BLaER1 treated with 17β-estradiol and CSF1 and Interleukin-3, amounts not matched to agents 10 nM and 100 nM (cell line): ENCODE data around the gene TNFSF8.

Experiments
- H3K27ac ChIP-seq, 11 experiments: shearing (Covaris generic); formaldehyde crosslinking; 2 replicates each; pipeline ENCODE4 v1.8.1; 2022
- H3K27me3 ChIP-seq, 11 experiments: shearing (Covaris generic); formaldehyde crosslinking; 2 replicates each; pipeline ENCODE4 v1.8.1; 2022
- H3K36me3 ChIP-seq, 11 experiments: shearing (Covaris generic); formaldehyde crosslinking; 2 replicates each; pipeline ENCODE4 v1.8.1; 2022
- H3K4me1 ChIP-seq, 10 experiments: shearing (Covaris generic); formaldehyde crosslinking; 2 replicates each; pipeline ENCODE4 v1.8.1; 2022
- H3K4me2 ChIP-seq, 11 experiments: shearing (Covaris generic); formaldehyde crosslinking; 2 replicates each; pipeline ENCODE4 v1.8.1; 2022
- H3K4me3 ChIP-seq, 10 experiments: shearing (Covaris generic); formaldehyde crosslinking; 2 replicates each; pipeline ENCODE4 v1.8.1; 2022
- H3K9ac ChIP-seq, 11 experiments: shearing (Covaris generic); formaldehyde crosslinking; 2 replicates each; pipeline ENCODE4 v1.8.1; 2022
- H3K9me3 ChIP-seq, 11 experiments: shearing (Covaris generic); formaldehyde crosslinking; replicated peaks in 1 of 11; 2 replicates each; pipeline ENCODE4 v1.8.1; 2022
- H4K20me1 ChIP-seq, 11 experiments: shearing (Covaris generic); formaldehyde crosslinking; 2 replicates each; pipeline ENCODE4 v1.8.1; 2022
- Cebpa-rat ChIP-seq, 11 experiments: shearing (Covaris generic); IDR thresholded peaks; 2 replicates each; pipeline ENCODE4 v1.8.1; 2022

TNFSF8 gene

DNA sequence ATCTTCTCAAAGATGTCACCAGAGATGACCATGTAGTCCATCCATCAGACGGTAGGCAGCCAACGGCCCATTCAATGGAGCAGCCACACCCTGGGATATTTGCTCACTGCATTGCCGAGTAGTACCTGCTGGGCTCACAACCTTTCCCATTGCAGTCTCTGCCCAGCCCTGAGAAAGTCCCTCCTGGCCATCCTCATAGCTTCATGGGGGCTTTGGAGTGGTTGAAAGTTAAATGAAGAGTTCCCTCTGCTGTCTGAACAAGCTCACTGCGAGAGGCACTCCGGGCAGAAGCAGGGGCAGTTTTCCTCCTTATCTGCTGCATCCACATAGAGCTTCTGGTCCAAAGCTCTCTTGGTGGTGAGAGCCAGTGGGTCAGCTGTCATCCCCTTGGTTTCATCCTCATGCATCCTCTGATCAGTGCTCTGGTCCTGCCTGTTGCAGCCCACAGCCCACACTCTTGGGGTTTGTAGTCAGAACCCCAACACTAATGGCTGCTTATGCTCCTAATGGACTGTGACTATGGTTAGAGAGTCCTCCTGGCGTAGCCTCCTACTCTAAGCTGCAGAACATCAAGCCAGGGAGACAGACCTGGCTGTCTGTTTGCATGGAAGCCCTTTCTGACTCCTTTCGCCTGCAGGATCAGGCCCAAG, 23.3 kb downstream of the TNFSF8 start:
- no peaks in the 10 kb centered on the region for H3K9me3 ChIP-seq
- H3K27me3 ChIP-seq = no peaks in the 10 kb centered on the region
- peak overlapping the region in 4 of 11 experiments; percentile 10 to 76 (median 56); a peak in 7 of 22 replicates for H3K4me2 ChIP-seq
- no peak overlapping the region for H3K4me3 ChIP-seq
- no peak for TF ChIP-seq Cebpa-rat (IDR thresholded peaks at IDR 0.05)
- H4K20me1 ChIP-seq = no peaks in the 10 kb centered on the region
- H3K4me1 ChIP-seq = peaks cover 0 to 96% (median 21%) of the 10 kb centered on the region in 10 experiments; a peak in 12 of 20 replicates
- no peak overlapping the region for H3K9ac ChIP-seq
- peak overlapping the region in 2 of 11 experiments; percentile 22 to 32; a peak in 3 of 22 replicates for H3K27ac ChIP-seq
- H3K36me3 ChIP-seq = no peaks in the 10 kb centered on the region

DNA sequence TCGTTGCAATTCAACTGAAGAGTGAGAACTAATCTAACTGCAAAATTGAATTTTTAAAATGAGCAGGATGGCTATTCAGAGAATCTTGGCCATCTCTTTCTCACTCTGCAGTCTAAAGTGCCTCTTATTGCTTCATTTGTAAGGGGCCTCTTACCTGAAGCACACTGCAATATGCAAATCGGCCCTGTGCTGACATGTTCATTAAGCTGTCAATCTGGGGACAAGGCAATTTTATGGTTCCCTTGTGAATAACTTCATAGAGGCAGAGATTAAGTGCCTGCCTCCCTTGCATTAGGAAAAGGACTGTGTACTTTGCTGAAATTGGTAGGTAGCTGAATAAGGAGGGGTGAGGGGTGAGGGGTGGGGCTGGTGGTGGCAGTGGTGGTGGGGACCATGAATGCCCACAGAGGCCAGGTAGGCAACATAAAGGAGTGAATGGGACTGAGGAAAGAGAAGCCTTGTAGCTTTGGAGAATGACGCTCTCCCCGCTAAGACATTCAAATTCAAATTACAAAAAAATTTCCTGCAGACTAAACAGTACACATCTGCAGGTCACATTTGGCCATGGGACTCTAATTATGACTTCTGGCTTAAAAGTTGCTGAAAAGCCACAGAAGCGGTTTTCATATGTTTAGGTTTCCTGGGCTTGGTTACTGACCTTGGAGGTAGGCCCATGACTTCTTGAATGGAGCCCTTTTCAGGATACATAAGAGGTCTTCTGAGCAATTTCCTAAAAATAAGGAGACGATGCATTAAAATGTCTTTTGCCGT, 25.0 kb downstream of the TNFSF8 start:
- Histone ChIP-seq H3K4me2 (peak overlapping the region in 3 of 11 experiments; percentile 13 to 27 (median 16); a peak in 2 of 22 replicates), H3K9ac (no peak overlapping the region), H3K4me1 (peaks cover 0 to 99% (median 23%) of the 10 kb centered on the region in 10 experiments; a peak in 15 of 20 replicates), H4K20me1 (no peaks in the 10 kb centered on the region), H3K4me3 (no peak overlapping the region), H3K36me3 (no peaks in the 10 kb centered on the region), H3K9me3 (peaks cover 0 to 4% (median 0%) of the 10 kb centered on the region in 11 experiments; a peak in 1 of 22 replicates), H3K27me3 (no peaks in the 10 kb centered on the region), H3K27ac (no peak overlapping the region)
- no peak for TF ChIP-seq Cebpa-rat (IDR thresholded peaks at IDR 0.05)

GRCh38 chr9:114902786-114903524, 27.4 kb downstream of the TNFSF8 start:
- Histone ChIP-seq H3K4me1 (peaks cover 21 to 99% (median 38%) of the 10 kb centered on the region in 10 experiments), H3K36me3 (no peaks in the 10 kb centered on the region), H3K27ac (peak overlapping the region in 4 of 11 experiments; percentile 6 to 62 (median 46); a peak in 7 of 22 replicates), H3K9me3 (peaks cover 0 to 4% (median 0%) of the 10 kb centered on the region in 11 experiments; a peak in 1 of 22 replicates), H3K9ac (peak overlapping the region in 1 of 11 experiments; percentile 30; a peak in 1 of 22 replicates), H3K4me3 (no peak overlapping the region), H4K20me1 (no peaks in the 10 kb centered on the region), H3K4me2 (peak overlapping the region in 7 of 11 experiments; percentile 7 to 84 (median 45); a peak in 12 of 22 replicates), H3K27me3 (no peaks in the 10 kb centered on the region)
- no peak for TF ChIP-seq Cebpa-rat (IDR thresholded peaks at IDR 0.05)

DNA sequence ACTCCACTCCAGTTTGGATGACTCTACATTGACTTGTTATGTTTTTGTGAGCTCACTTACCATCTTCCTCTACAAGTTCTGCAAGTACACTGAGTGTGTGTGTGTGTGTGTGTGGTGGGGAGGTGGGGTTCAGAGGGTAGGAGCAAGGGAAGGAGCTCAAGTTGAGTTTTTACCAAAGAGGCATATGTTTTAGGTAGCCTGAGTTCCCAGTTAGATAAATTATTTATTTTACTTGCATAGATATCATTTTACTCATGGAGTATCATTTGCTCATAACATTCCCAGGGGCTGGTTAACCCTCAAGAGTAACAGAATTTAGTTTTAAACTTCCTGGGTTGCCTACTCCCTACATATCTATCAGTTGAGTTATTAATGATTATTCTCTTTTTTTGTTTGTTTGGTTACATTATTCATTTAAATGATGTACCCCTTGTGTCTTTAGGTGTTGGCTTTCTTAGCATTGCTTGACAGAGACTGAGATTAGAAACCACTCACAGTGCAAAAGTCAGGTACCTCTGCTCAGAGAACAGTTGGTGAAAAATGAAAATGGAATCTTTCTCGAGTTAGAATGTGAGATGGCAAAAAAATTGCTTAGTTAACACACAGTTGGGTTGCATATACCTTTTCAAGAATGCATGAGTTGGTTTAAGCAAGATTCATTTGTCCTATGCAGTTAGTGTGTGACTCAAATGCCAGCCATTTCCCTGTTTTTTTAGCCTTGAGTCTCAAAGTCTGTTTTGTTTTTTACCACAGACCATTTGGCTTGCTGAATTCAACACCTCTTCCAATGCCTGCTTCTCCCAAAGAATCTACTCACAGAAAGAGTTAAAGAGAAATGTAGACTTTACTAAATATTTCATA, 29.2 kb downstream of the TNFSF8 start:
- Histone ChIP-seq H3K4me3 (no peak overlapping the region), H3K4me2 (peak overlapping the region in 5 of 11 experiments; percentile 5 to 90 (median 80); a peak in 9 of 22 replicates), H3K9ac (no peak overlapping the region), H3K27ac (peak overlapping the region in 3 of 11 experiments; percentile 61 to 79 (median 76); a peak in 3 of 22 replicates), H3K27me3 (no peaks in the 10 kb centered on the region), H3K9me3 (peaks cover 0 to 4% (median 0%) of the 10 kb centered on the region in 11 experiments; a peak in 1 of 22 replicates), H4K20me1 (no peaks in the 10 kb centered on the region), H3K36me3 (no peaks in the 10 kb centered on the region), H3K4me1 (peaks cover 29 to 99% (median 49%) of the 10 kb centered on the region in 10 experiments)
- no peak for TF ChIP-seq Cebpa-rat (IDR thresholded peaks at IDR 0.05)

DNA sequence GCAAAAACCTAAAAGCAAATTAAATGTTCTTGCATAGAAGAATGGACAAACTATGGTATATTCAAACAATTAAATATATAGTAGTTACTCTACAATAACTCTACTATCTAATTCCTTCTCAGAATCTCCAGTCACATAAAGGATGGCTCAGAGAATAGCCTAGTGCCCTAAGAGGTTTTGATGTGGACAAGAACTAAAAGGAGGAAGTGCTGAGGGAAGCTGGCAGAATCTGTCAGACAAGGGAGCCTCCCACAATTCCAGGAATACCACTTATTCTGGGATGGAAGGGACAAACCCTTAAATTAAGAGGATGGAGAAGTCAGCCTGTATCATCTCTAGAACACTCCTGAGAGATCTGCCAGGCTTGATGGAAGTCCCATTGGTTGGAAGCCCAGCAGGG, 30.4 kb downstream of the TNFSF8 start:
- Histone ChIP-seq H3K4me1 (peaks cover 34 to 100% (median 60%) of the 10 kb centered on the region in 10 experiments), H3K9me3 (peaks cover 0 to 4% (median 0%) of the 10 kb centered on the region in 11 experiments; a peak in 1 of 22 replicates), H3K36me3 (no peaks in the 10 kb centered on the region), H3K27ac (peak overlapping the region in 6 of 11 experiments; percentile 0 to 79 (median 41); a peak in 6 of 22 replicates), H4K20me1 (no peaks in the 10 kb centered on the region), H3K4me2 (peak overlapping the region; percentile 57 to 90 (median 81); a peak in 20 of 22 replicates), H3K9ac (no peak overlapping the region; a peak in 1 of 22 replicates), H3K27me3 (no peaks in the 10 kb centered on the region), H3K4me3 (no peak overlapping the region)
- no peak for TF ChIP-seq Cebpa-rat (IDR thresholded peaks at IDR 0.05)

DNA sequence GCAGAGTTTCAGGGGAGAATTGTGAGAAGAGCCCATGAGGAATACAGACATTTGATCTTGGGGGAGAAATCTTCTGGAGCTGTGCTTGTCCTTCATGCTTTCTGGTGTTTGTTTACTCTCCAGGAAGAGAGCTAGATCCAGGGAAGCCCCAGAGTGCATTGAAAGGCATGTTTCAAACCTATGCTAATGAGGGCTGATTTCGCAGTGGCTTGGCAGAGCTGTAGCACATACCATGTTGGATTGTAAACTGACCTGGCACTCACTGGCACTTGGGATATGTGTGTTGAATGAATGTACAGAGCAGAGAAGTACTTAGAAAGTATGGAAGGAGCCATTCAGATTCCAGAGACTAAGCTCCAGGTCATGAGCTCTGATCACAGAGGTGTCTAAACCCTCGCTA, 30.9 kb downstream of the TNFSF8 start:
- Histone ChIP-seq H3K9me3 (peaks cover 0 to 5% (median 0%) of the 10 kb centered on the region in 11 experiments; a peak in 1 of 22 replicates), H3K27ac (peak overlapping the region in 9 of 11 experiments; percentile 38 to 82 (median 64); a peak in 17 of 22 replicates), H3K27me3 (no peaks in the 10 kb centered on the region), H3K9ac (peak overlapping the region in 1 of 11 experiments; percentile 1; a peak in 2 of 22 replicates), H4K20me1 (no peaks in the 10 kb centered on the region), H3K4me2 (peak overlapping the region; percentile 57 to 90 (median 81)), H3K4me3 (no peak overlapping the region), H3K36me3 (no peaks in the 10 kb centered on the region), H3K4me1 (peaks cover 37 to 100% (median 66%) of the 10 kb centered on the region in 10 experiments)
- no peak for TF ChIP-seq Cebpa-rat (IDR thresholded peaks at IDR 0.05)

- H3K4me1 ChIP-seq = peaks cover 38 to 100% (median 73%) of the 10 kb centered on the region in 10 experiments
- H3K9me3 ChIP-seq = peaks cover 0 to 8% (median 0%) of the 10 kb centered on the region in 11 experiments; a peak in 2 of 22 replicates
- H3K27ac ChIP-seq = peak overlapping the region; percentile 36 to 82 (median 76); a peak in 21 of 22 replicates
- H3K27me3 ChIP-seq = no peaks in the 10 kb centered on the region
- peak overlapping the region in 10 of 11 experiments; percentile 22 to 65 (median 52); a peak in 16 of 22 replicates for H3K9ac ChIP-seq
- no peaks in the 10 kb centered on the region for H3K36me3 ChIP-seq
- peak overlapping the region in 4 of 10 experiments; percentile 4 to 35 (median 26); a peak in 5 of 20 replicates for H3K4me3 ChIP-seq
- TF ChIP-seq Cebpa-rat (IDR thresholded peaks at IDR 0.05) = peak in 1 of 11 experiments; percentile 64; a peak in 1 of 22 replicates
- H3K4me2 ChIP-seq = peak overlapping the region; percentile 57 to 90 (median 81)
- no peaks in the 10 kb centered on the region for H4K20me1 ChIP-seq
Observed at GRCh38 chr9:114898741-114899140, 31.6 kb downstream of the TNFSF8 start.
